Vagina (tissue), 2 donors: ENCODE results near the gene RGL1. TPM values are rescaled to one million over a fixed set of nuclear protein-coding genes. Genes with fewer than 3 reads are reported as not detected.

ENCODE experiments used
- DNase-seq, 2 donors: peaks; one replicate each; pipeline ENCODE4 v3.0.0-alpha.2; 2017; ENCODE audit errors: extremely low spot score in 2 of 2
- H3K27ac ChIP-seq: fragments of 200-600 bp; sonication (generic); one replicate; pipeline ENCODE4 v1.5.1; 2019
- H3K27me3 ChIP-seq: fragments of 200-600 bp; sonication (generic); one replicate; pipeline ENCODE4 v1.5.1; 2019
- H3K36me3 ChIP-seq, 2 donors: fragments of 200-600 bp; sonication (generic); one replicate each; pipeline ENCODE4 v1.5.1; 2017 to 2019
- H3K4me1 ChIP-seq: fragments of 200-600 bp; sonication (generic); one replicate; pipeline ENCODE4 v1.5.1; 2019
- H3K4me3 ChIP-seq, 2 donors: fragments of 200-600 bp; sonication (generic); 1 replicate in 1 of 2; 2 replicates in 1 of 2; pipeline ENCODE4 v1.5.1; 2016 to 2019
- H3K9me3 ChIP-seq: fragments of 200-600 bp; sonication (generic); one replicate; pipeline ENCODE4 v1.5.1; 2019
- CTCF ChIP-seq, 3 experiments: fragments of 450-650 bp in 2 of 3; fragments of 200-600 bp in 1 of 3; sonication (generic) in 1 of 3; IDR thresholded peaks; one replicate each; pipeline ENCODE4 v1.5.1; 2017 to 2019; ENCODE audit warnings: antibody characterized with exemption in 3 of 3, mild to moderate bottlenecking in 2 of 3, moderate library complexity in 2 of 3
- POLR2A ChIP-seq, 2 donors: fragments of 450-650 bp; IDR thresholded peaks; one replicate each; pipeline ENCODE4 v1.6.1; 2017; ENCODE audit warnings: antibody characterized with exemption in 2 of 2, mild to moderate bottlenecking in 2 of 2, moderate library complexity in 2 of 2
- POLR2AphosphoS5 ChIP-seq, 2 donors: sonication (generic); formaldehyde crosslinking; IDR thresholded peaks; one replicate each; pipeline ENCODE4 v1.9.0; 2017; ENCODE audit warnings: antibody characterized with exemption in 2 of 2, mild to moderate bottlenecking in 2 of 2, low read depth in 1 of 2; ENCODE audit not compliant: insufficient read depth in 1 of 2
- intact Hi-C: fragments of 100-400 bp; cut with DNase I; formaldehyde crosslinking; loops from one replicate; pipeline ENCODE4 v1.15.1; 2023
- total RNA-seq: library from RNA; depleted of rRNA; stranded (reverse); fragments of >200 nt; gene quantifications from one replicate; pipeline ENCODE4 v1.2.3, GENCODE V29; 2016

The RGL1 gene
- total RNA-seq, 1 donor from 2014 or later = 23.1 TPM

GRCh38 chr1:183806675-183807074 lies 1.8 kb downstream of the RGL1 start:
- Histone ChIP-seq H3K27ac (peak overlapping the region; percentile 86), H3K36me3 (no peaks in the 10 kb centered on the region), H3K9me3 (no peaks in the 10 kb centered on the region), H3K4me1 (peaks cover 40% of the 10 kb centered on the region), H3K27me3 (no peaks in the 10 kb centered on the region), H3K4me3 (peak overlapping the region; percentile 42 to 55)
- intact Hi-C loops = no loop called here
- DNase-seq = no peak
- TF ChIP-seq CTCF (IDR thresholded peaks at IDR 0.05) = no peak
- TF ChIP-seq POLR2A (IDR thresholded peaks at IDR 0.05) = no peak
- no peak for TF ChIP-seq POLR2AphosphoS5 (IDR thresholded peaks at IDR 0.05; ENCODE audit: insufficient read depth in 1 of 2, low read depth in 1 of 2)

DNA sequence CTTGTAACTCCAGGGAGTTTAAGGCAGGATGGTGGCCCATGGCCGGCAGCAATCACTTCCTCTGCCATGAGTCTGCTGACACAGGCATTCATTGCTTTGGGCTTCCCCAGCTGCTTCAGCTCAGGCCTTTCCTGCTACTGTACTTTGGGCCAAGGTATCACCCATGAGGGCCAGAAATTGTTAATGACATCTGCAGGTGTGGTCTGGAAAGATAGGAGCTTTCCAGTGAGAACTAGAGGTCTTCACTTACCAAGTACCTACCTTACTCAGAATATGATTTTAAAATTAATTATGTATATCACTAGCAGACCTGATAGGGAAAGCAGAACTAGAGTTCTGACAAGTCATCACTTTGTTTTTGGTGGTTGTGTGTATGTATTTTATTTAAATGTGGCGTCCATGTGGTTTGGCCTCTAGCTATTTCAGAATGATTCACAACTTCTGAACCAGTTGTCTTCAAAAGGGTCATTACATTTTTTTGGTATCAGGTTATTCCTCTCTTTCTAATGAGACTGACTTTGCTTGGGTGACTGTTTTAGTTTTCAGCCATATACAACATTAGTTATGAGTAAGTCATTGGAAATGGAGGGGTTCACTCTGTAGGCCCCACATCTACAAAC lies 2.7 kb downstream of the RGL1 start:
- H3K4me1 ChIP-seq = peaks cover 50% of the 10 kb centered on the region
- DNase-seq = no peak
- H3K4me3 ChIP-seq = peak overlapping the region; percentile 42 to 55
- no peak overlapping the region for H3K27ac ChIP-seq
- H3K36me3 ChIP-seq = no peaks in the 10 kb centered on the region
- intact Hi-C loops = no loop called here
- TF ChIP-seq CTCF (IDR thresholded peaks at IDR 0.05) (no peak), POLR2AphosphoS5 (IDR thresholded peaks at IDR 0.05; ENCODE audit: insufficient read depth in 1 of 2, low read depth in 1 of 2) (no peak), POLR2A (IDR thresholded peaks at IDR 0.05) (no peak)
- H3K9me3 ChIP-seq = no peaks in the 10 kb centered on the region
- H3K27me3 ChIP-seq = no peaks in the 10 kb centered on the region

GRCh38 chr1:183808296-183809027 lies 3.5 kb downstream of the RGL1 start:
- intact Hi-C loops = no loop called here
- no peaks in the 10 kb centered on the region for H3K36me3 ChIP-seq
- no peak for DNase-seq
- peaks cover 57% of the 10 kb centered on the region for H3K4me1 ChIP-seq
- no peak overlapping the region for H3K4me3 ChIP-seq
- no peaks in the 10 kb centered on the region for H3K27me3 ChIP-seq
- no peaks in the 10 kb centered on the region for H3K9me3 ChIP-seq
- TF ChIP-seq CTCF (IDR thresholded peaks at IDR 0.05) (no peak), POLR2AphosphoS5 (IDR thresholded peaks at IDR 0.05; ENCODE audit: insufficient read depth in 1 of 2, low read depth in 1 of 2) (no peak), POLR2A (IDR thresholded peaks at IDR 0.05) (no peak)
- H3K27ac ChIP-seq = no peak overlapping the region

GRCh38 chr1:183810121-183810520 lies 5.2 kb downstream of the RGL1 start:
- no peak for DNase-seq
- Histone ChIP-seq H3K4me3 (no peak overlapping the region), H3K4me1 (peaks cover 65% of the 10 kb centered on the region), H3K9me3 (no peaks in the 10 kb centered on the region), H3K27me3 (no peaks in the 10 kb centered on the region), H3K27ac (no peak overlapping the region), H3K36me3 (no peaks in the 10 kb centered on the region)
- intact Hi-C loops = no loop called here
- TF ChIP-seq POLR2AphosphoS5 (IDR thresholded peaks at IDR 0.05; ENCODE audit: insufficient read depth in 1 of 2, low read depth in 1 of 2) = no peak
- no peak for TF ChIP-seq CTCF (IDR thresholded peaks at IDR 0.05)
- TF ChIP-seq POLR2A (IDR thresholded peaks at IDR 0.05) = no peak
